IMR-90 (cell line): ENCODE results near the gene WDR27. TPM values are rescaled to one million over a fixed set of nuclear protein-coding genes. Genes with fewer than 3 reads are reported as not detected.

ENCODE experiments used
- ATAC-seq: fragments of 200-7000 bp; cut with Tn5 transposase; 2 replicates; pipeline ENCODE4 v1.9.1; 2020; ENCODE audit warnings: low read depth, mild to moderate bottlenecking, moderate library complexity
- BruUV-seq: library from RNA; stranded (reverse); fragments of 400-500 nt; replicated peaks from 2 replicates; lab custom pipeline; 2021; lab: Mats Ljungman, UMichigan
- CTCF ChIA-PET: fragments of 300-600 bp; formaldehyde crosslinking; extraction: SDS; loops from one replicate; lab custom pipeline; 2021; ENCODE audit warnings: antibody characterized with exemption; lab: Yijun Ruan, JAX
- POLR2A ChIA-PET: fragments of 300-600 bp; sonication (Branson Sonifier 250); formaldehyde crosslinking; loops from one replicate; lab custom pipeline; 2022; ENCODE audit warnings: antibody characterized with exemption; ENCODE audit not compliant: unreplicated experiment; lab: Charles Lee
- DNase-seq: peaks from one replicate; pipeline ENCODE4 v3.0.0; 2013
- H2AFZ ChIP-seq: replicated peaks from 2 replicates; pipeline ENCODE3; 2013; ENCODE audit warnings: low read length, mild to moderate bottlenecking; ENCODE audit not compliant: poor library complexity
- H2AK5ac ChIP-seq: 2 replicates; pipeline ENCODE4 v1.6.1; 2013; ENCODE audit warnings: low read depth, low read length, inconsistent platforms
- H2AK9ac ChIP-seq: replicated peaks from 2 replicates; pipeline ENCODE3; 2013; ENCODE audit warnings: mild to moderate bottlenecking, low read depth, low read length, moderate library complexity; ENCODE audit not compliant: poor library complexity
- H2BK120ac ChIP-seq: 2 replicates; pipeline ENCODE4 v1.6.1; 2013; ENCODE audit warnings: low read depth, low read length, inconsistent platforms
- H2BK15ac ChIP-seq: 3 replicates; pipeline ENCODE4 v1.6.1; 2013; ENCODE audit warnings: low read depth, low read length, inconsistent platforms
- H2BK20ac ChIP-seq: 2 replicates; pipeline ENCODE4 v1.6.1; 2013; ENCODE audit warnings: low read depth, mild to moderate bottlenecking, inconsistent platforms, low read length, moderate library complexity
- H2BK5ac ChIP-seq: 2 replicates; pipeline ENCODE4 v1.6.1; 2013; ENCODE audit warnings: mild to moderate bottlenecking, low read depth, low read length, inconsistent platforms; ENCODE audit not compliant: poor library complexity, severe bottlenecking
- H3K14ac ChIP-seq: replicated peaks from 2 replicates; pipeline ENCODE4 v1.6.1; 2013; ENCODE audit warnings: low read depth, low read length, inconsistent platforms
- H3K18ac ChIP-seq: 2 replicates; pipeline ENCODE4 v1.6.1; 2013; ENCODE audit warnings: low read depth, low read length, control low read depth
- H3K23ac ChIP-seq: 2 replicates; pipeline ENCODE4 v1.6.1; 2013; ENCODE audit warnings: low read depth, low read length, inconsistent platforms
- H3K27ac ChIP-seq: 2 replicates; pipeline ENCODE4 v1.5.1; 2013; ENCODE audit warnings: mild to moderate bottlenecking, control low read depth, low read length; ENCODE audit not compliant: insufficient read depth
- H3K27me3 ChIP-seq: 2 replicates; pipeline ENCODE4 v1.6.1; 2013; ENCODE audit warnings: low read length; ENCODE audit not compliant: control insufficient read depth, insufficient read depth
- H3K36me3 ChIP-seq: 2 replicates; pipeline ENCODE4 v1.6.1; 2013; ENCODE audit warnings: low read length, mixed read lengths; ENCODE audit not compliant: control insufficient read depth, insufficient read depth
- H3K4ac ChIP-seq: 2 replicates; pipeline ENCODE4 v1.6.1; 2013; ENCODE audit warnings: low read depth, low read length, inconsistent platforms
- H3K4me1 ChIP-seq: 2 replicates; pipeline ENCODE4 v1.6.1; 2013; ENCODE audit warnings: low read length, mixed read lengths; ENCODE audit not compliant: control insufficient read depth, insufficient read depth
- H3K4me2 ChIP-seq: 2 replicates; pipeline ENCODE4 v1.6.1; 2013; ENCODE audit warnings: low read depth, mild to moderate bottlenecking, control low read depth, low read length, moderate library complexity
- H3K4me3 ChIP-seq: 2 replicates; pipeline ENCODE4 v1.5.1; 2013; ENCODE audit warnings: low read depth, mild to moderate bottlenecking, control low read depth, low read length, moderate library complexity; ENCODE audit not compliant: insufficient read depth
- H3K56ac ChIP-seq: 2 replicates; pipeline ENCODE4 v1.6.1; 2013; ENCODE audit warnings: low read length, inconsistent platforms; ENCODE audit not compliant: insufficient read depth; ENCODE audit errors: extremely low read depth
- H3K79me1 ChIP-seq, 2 experiments: 2 replicates each; pipeline ENCODE4 v1.6.1; 2013; ENCODE audit warnings: low read length in 2 of 2, inconsistent platforms in 1 of 2, low read depth in 1 of 2
- H3K9ac ChIP-seq: 2 replicates; pipeline ENCODE4 v1.6.1; 2013; ENCODE audit warnings: low read depth, low read length, control low read depth
- H3K9me1 ChIP-seq: 2 replicates; pipeline ENCODE4 v1.6.1; 2013; ENCODE audit warnings: low read length, inconsistent platforms; ENCODE audit not compliant: insufficient read depth
- H3K9me3 ChIP-seq: 2 replicates; pipeline ENCODE4 v1.6.1; 2013; ENCODE audit warnings: low read length; ENCODE audit not compliant: control insufficient read depth, insufficient read depth
- H4K20me1 ChIP-seq: 2 replicates; pipeline ENCODE4 v1.6.1; 2013; ENCODE audit warnings: low read length, inconsistent platforms; ENCODE audit not compliant: insufficient read depth
- H4K5ac ChIP-seq: 2 replicates; pipeline ENCODE4 v1.6.1; 2013; ENCODE audit warnings: mild to moderate bottlenecking, low read depth, low read length, control low read depth
- H4K8ac ChIP-seq, 2 experiments: 2 replicates each; pipeline ENCODE4 v1.6.1; 2013; ENCODE audit warnings: low read depth in 2 of 2, low read length in 2 of 2, control low read depth in 1 of 2, inconsistent platforms in 1 of 2
- H4K91ac ChIP-seq: 2 replicates; pipeline ENCODE4 v1.6.1; 2013; ENCODE audit warnings: low read depth, low read length, inconsistent platforms; ENCODE audit not compliant: insufficient read depth
- CTCF ChIP-seq: conservative IDR thresholded peaks from 2 replicates; pipeline ENCODE4 v1.5.1; 2012; ENCODE audit warnings: mild to moderate bottlenecking, low read depth, low read length, improper control_type of control experiment
- MAFK ChIP-seq: IDR thresholded peaks from 2 replicates; pipeline ENCODE4 v1.6.1; 2012; ENCODE audit warnings: low read depth, low read length, improper control_type of control experiment
- WGBS, 2 experiments: methylation state at CpG; one replicate each; pipeline versions ENCODE4 v1.1.5 to v1.1.7; 2013; ENCODE audit warnings: missing lambda C conversion rate in 2 of 2; ENCODE audit not compliant: insufficient read length in 1 of 2; ENCODE audit errors: extremely low coverage in 2 of 2; 5-methylcytosine and 5-hydroxymethylcytosine counted together
- dilution Hi-C: fragments of 300-500 bp; cut with HindIII; formaldehyde crosslinking; loops from one replicate; pipeline ENCODE4 v1.14.3; 2018; ENCODE audit warnings: low sequenced_read_pairs; ENCODE audit not compliant: unreplicated experiment
- in situ Hi-C: fragments of 300-500 bp; cut with MboI; formaldehyde crosslinking; loops from 3 replicates; pipeline ENCODE4 v1.14.3; 2019; ENCODE audit warnings: low sequenced_read_pairs, inconsistent platforms, mixed read lengths
- intact Hi-C: fragments of 100-400 bp; cut with micrococcal nuclease; formaldehyde crosslinking; loops from 2 replicates; pipeline ENCODE4 v1.10.0; 2022
- polyA plus RNA-seq, 3 experiments: library from polyadenylated mRNA; depleted of rRNA; stranded (reverse); fragments of >200 nt; gene quantifications; 2 replicates each; pipeline ENCODE4 v1.2.3, GENCODE V29; 2012; ENCODE audit warnings: low replicate concordance in 1 of 3
- total RNA-seq: library from RNA; depleted of rRNA; stranded (reverse); fragments of >200 nt; gene quantifications from 2 replicates; pipeline ENCODE4 v1.2.3, GENCODE V29; 2012

The WDR27 gene
- total and polyA plus RNA-seq, 2 of the 4 experiments (the other 2 are of a cell fraction): 7.0 to 18.5 TPM

- no peak for TF ChIP-seq CTCF
These were observed 140.2 kb downstream of the WDR27 start (continued) for GRCh38 chr6:169561665-169562064.

- Histone ChIP-seq H3K4me1 (peaks cover 2% of the 10 kb centered on the region; the same call in 1 of the 2 replicates), H2AK9ac (no peak overlapping the region), H3K4me3 (no peak overlapping the region), H2BK5ac (peak overlapping the region; percentile 40), H4K5ac (no peak overlapping the region), H3K36me3 (no peaks in the 10 kb centered on the region), H3K27me3 (no peaks in the 10 kb centered on the region), H4K8ac (no peak overlapping the region), H3K4me2 (no peak overlapping the region), H3K9me1 (0 out of 2 replicates have a peak, but pooled peaks cover 3% of the 10 kb centered on the region), H3K9me3 (peaks cover 2% of the 10 kb centered on the region; the same call in 1 of the 2 replicates), H2AFZ (no peak overlapping the region), H2BK15ac (no peak overlapping the region), H3K27ac (no peak overlapping the region), H3K23ac (no peak overlapping the region), H3K18ac (no peak overlapping the region), H2AK5ac (0 out of 2 replicates have a peak overlapping the region, but pooled peaks have one; percentile 25), H3K4ac (no peak overlapping the region), H3K56ac (no peak overlapping the region), H4K91ac (0 out of 2 replicates have a peak overlapping the region, but pooled peaks have one; percentile 51), H3K9ac (no peak overlapping the region), H3K14ac (no peak overlapping the region), H2BK120ac (no peak overlapping the region), H3K79me1 (no peaks in the 10 kb centered on the region), H4K20me1 (no peaks in the 10 kb centered on the region), H2BK20ac (no peak overlapping the region; the same call in 1 of the 2 replicates)
- BruUV-seq: no TSS peak
- in situ Hi-C loops: no loop called here
- no CpG with 5 or more reads among the region's 10 CpGs for WGBS, 2 experiments
- DNase-seq (no peak), ATAC-seq (no peak)
- intact Hi-C loops: no loop called here
- dilution Hi-C loops: no loop called here
- ChIA-PET CTCF (no interaction called here), POLR2A (no interaction called here)
- TF ChIP-seq MAFK: no peak
These were observed 142.2 kb downstream of the WDR27 start for GRCh38 chr6:169559592-169559991.
